Keratinocyte (primary cell): ENCODE data around the gene TERT. TPM values are rescaled to one million over a fixed set of nuclear protein-coding genes. Genes with fewer than 3 reads are reported as not detected.

Experiments
- DNase-seq: peaks from one replicate; pipeline ENCODE4 v3.0.0-alpha.2; 2011; ENCODE audit warnings: low read depth, missing footprints, low spot score
- FAIRE-seq: peaks from 2 replicates; lab custom pipeline; 2011; peaks lifted over from hg19 to GRCh38; lab: Jason Lieb, UNC
- H2AFZ ChIP-seq: 2 replicates; pipeline ENCODE4 v1.6.0; 2012; ENCODE audit warnings: low read length, control low read depth, inconsistent platforms; ENCODE audit not compliant: control insufficient read depth
- H3K27ac ChIP-seq: 2 replicates; pipeline ENCODE4 v1.5.1; 2011; ENCODE audit warnings: low read length; ENCODE audit not compliant: control insufficient read depth, insufficient read depth
- H3K27me3 ChIP-seq: 3 replicates; pipeline ENCODE4 v1.6.0; 2011; ENCODE audit warnings: low read length; ENCODE audit not compliant: control insufficient read depth, insufficient read depth; ENCODE audit errors: extremely low read depth
- H3K36me3 ChIP-seq, 2 experiments: 2 replicates in 1 of 2; 3 replicates in 1 of 2; pipeline ENCODE4 v1.5.1; 2011; ENCODE audit warnings: low read length in 2 of 2, mild to moderate bottlenecking in 1 of 2; ENCODE audit not compliant: control insufficient read depth in 2 of 2, insufficient read depth in 2 of 2; ENCODE audit errors: extremely low read depth in 1 of 2
- H3K4me1 ChIP-seq: 3 replicates; pipeline ENCODE4 v1.5.1; 2011; ENCODE audit warnings: low read length; ENCODE audit not compliant: control insufficient read depth, insufficient read depth; ENCODE audit errors: extremely low read depth
- H3K4me2 ChIP-seq: 3 replicates; pipeline ENCODE4 v1.6.0; 2011; ENCODE audit warnings: low read depth, low read length; ENCODE audit not compliant: control insufficient read depth, insufficient read depth; ENCODE audit errors: extremely low read depth
- H3K4me3 ChIP-seq, 3 experiments: fragments of 200-600 bp in 1 of 3; sonication (generic) in 1 of 3; 2 replicates in 2 of 3; 3 replicates in 1 of 3; pipeline ENCODE4 v1.5.1; 2011 to 2016; ENCODE audit warnings: low read length in 3 of 3, mild to moderate bottlenecking in 3 of 3, control low read depth in 2 of 3, inconsistent platforms in 1 of 3, low read depth in 1 of 3, mixed read lengths in 1 of 3, mixed run types in 1 of 3, moderate library complexity in 1 of 3; ENCODE audit not compliant: control insufficient read depth in 2 of 3, insufficient read depth in 2 of 3; ENCODE audit errors: extremely low read depth in 1 of 3
- H3K79me2 ChIP-seq: 2 replicates; pipeline ENCODE4 v1.6.0; 2012; ENCODE audit warnings: low read length; ENCODE audit not compliant: control insufficient read depth, insufficient read depth
- H3K9ac ChIP-seq: 3 replicates; pipeline ENCODE4 v1.6.0; 2011; ENCODE audit warnings: low read length; ENCODE audit not compliant: control insufficient read depth, insufficient read depth; ENCODE audit errors: extremely low read depth
- H3K9me1 ChIP-seq: 3 replicates; pipeline ENCODE4 v1.6.0; 2011; ENCODE audit warnings: low read length; ENCODE audit not compliant: control insufficient read depth, insufficient read depth; ENCODE audit errors: extremely low read depth
- H3K9me3 ChIP-seq: 2 replicates; pipeline ENCODE4 v1.5.1; 2012; ENCODE audit warnings: low read depth, low read length; ENCODE audit not compliant: control insufficient read depth
- H4K20me1 ChIP-seq: 3 replicates; pipeline ENCODE4 v1.6.0; 2011; ENCODE audit warnings: low read length; ENCODE audit not compliant: control insufficient read depth, insufficient read depth; ENCODE audit errors: extremely low read depth
- EZH2 ChIP-seq: IDR thresholded peaks from one replicate; pipeline ENCODE4 v1.6.1; 2012; ENCODE audit warnings: inconsistent platforms, mild to moderate bottlenecking, low read length, moderate library complexity
- dilution Hi-C: fragments of 300-500 bp; cut with MboI; formaldehyde crosslinking; loops from one replicate; pipeline ENCODE4 v1.7.0; 2020; ENCODE audit warnings: low sequenced_read_pairs; ENCODE audit not compliant: extremely low pct_ligation_motif_present
- polyA plus RNA-seq, 5 experiments: library from polyadenylated mRNA; depleted of rRNA in 3 of 5; stranded (reverse) in 3 of 5; stranded (forward) in 1 of 5; unstranded in 1 of 5; fragments of >200 nt; gene quantifications; 1 replicate in 1 of 5; 2 replicates in 3 of 5; 3 replicates in 1 of 5; pipeline versions ENCODE4 v1.2.1 to v1.2.3, GENCODE V29; 2011 to 2012; ENCODE audit warnings: missing spikeins in 2 of 5, low read depth in 1 of 5, low replicate concordance in 1 of 5
- TF ChIP-seq, protein P1 (sequence below), 3 experiments: IDR thresholded peaks in 1 of 3; conservative IDR thresholded peaks in 1 of 3; optimal IDR thresholded peaks in 1 of 3; 2 replicates in 2 of 3; 3 replicates in 1 of 3; pipeline versions ENCODE3 to v1.5.1; 2011; ENCODE audit warnings: low read length in 3 of 3, mild to moderate bottlenecking in 3 of 3, moderate library complexity in 2 of 3, control low read depth in 1 of 3, inconsistent platforms in 1 of 3; ENCODE audit not compliant: insufficient read depth in 2 of 3; ENCODE audit errors: extremely low read depth in 1 of 3

The TERT gene
- polyA plus RNA-seq, 1 donor (not counting 4 experiments of a cell fraction or from before 2014, with no cell fraction given), result not detected

GRCh38 chr5:1222147-1222546 lies 72.7 kb downstream of the TERT start:
- no peak overlapping the region for H3K27ac ChIP-seq
- H3K9me3 ChIP-seq, result peaks cover 15% of the 10 kb centered on the region
- dilution Hi-C loops, result no loop called here
- H3K9ac ChIP-seq, result no peak overlapping the region
- no peak overlapping the region for H2AFZ ChIP-seq
- FAIRE-seq, result no peak
- no peaks in the 10 kb centered on the region for H3K36me3 ChIP-seq
- H3K9me1 ChIP-seq, result no peaks in the 10 kb centered on the region
- TF ChIP-seq, protein P1, sequence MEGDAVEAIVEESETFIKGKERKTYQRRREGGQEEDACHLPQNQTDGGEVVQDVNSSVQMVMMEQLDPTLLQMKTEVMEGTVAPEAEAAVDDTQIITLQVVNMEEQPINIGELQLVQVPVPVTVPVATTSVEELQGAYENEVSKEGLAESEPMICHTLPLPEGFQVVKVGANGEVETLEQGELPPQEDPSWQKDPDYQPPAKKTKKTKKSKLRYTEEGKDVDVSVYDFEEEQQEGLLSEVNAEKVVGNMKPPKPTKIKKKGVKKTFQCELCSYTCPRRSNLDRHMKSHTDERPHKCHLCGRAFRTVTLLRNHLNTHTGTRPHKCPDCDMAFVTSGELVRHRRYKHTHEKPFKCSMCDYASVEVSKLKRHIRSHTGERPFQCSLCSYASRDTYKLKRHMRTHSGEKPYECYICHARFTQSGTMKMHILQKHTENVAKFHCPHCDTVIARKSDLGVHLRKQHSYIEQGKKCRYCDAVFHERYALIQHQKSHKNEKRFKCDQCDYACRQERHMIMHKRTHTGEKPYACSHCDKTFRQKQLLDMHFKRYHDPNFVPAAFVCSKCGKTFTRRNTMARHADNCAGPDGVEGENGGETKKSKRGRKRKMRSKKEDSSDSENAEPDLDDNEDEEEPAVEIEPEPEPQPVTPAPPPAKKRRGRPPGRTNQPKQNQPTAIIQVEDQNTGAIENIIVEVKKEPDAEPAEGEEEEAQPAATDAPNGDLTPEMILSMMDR (optimal IDR thresholded peaks at IDR 0.05 in 1 of 3, IDR thresholded peaks at IDR 0.05 in 1 of 3, conservative IDR thresholded peaks at IDR 0.05 in 1 of 3; ENCODE audit: extremely low read depth in 1 of 3, insufficient read depth in 2 of 3, low read length in 3 of 3), result no peak
- TF ChIP-seq EZH2, result no peak
- H3K27me3 ChIP-seq, result no peaks in the 10 kb centered on the region
- no peak overlapping the region for H3K4me3 ChIP-seq
- H3K4me2 ChIP-seq, result no peak overlapping the region
- DNase-seq, result no peak
- H3K79me2 ChIP-seq, result no peaks in the 10 kb centered on the region
- H4K20me1 ChIP-seq, result no peaks in the 10 kb centered on the region
- no peaks in the 10 kb centered on the region for H3K4me1 ChIP-seq

DNA sequence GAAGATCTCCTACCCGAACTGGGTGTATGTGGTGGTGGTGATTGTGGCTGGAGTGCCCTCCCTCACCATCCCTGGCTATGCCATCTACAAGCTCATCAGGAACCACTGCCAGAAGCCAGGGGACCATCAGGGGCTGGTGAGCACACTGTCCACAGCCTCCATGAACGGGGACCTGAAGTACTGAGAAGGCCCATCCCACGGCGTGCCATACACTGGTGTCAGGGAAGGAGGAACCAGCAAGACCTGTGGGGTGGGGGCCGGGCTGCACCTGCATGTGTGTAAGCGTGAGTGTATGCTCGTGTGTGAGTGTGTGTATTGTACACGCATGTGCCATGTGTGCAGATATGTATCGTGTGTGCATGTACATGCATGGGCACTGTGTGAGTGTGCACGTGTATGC lies 73.1 kb downstream of the TERT start:
- no peak for FAIRE-seq
- H3K9me3 ChIP-seq, result peaks cover 16% of the 10 kb centered on the region
- H3K36me3 ChIP-seq, result no peaks in the 10 kb centered on the region
- dilution Hi-C loops, result no loop called here
- no peaks in the 10 kb centered on the region for H3K27me3 ChIP-seq
- no peaks in the 10 kb centered on the region for H3K9me1 ChIP-seq
- H3K4me3 ChIP-seq, result no peak overlapping the region
- TF ChIP-seq, protein P1 (optimal IDR thresholded peaks at IDR 0.05 in 1 of 3, IDR thresholded peaks at IDR 0.05 in 1 of 3, conservative IDR thresholded peaks at IDR 0.05 in 1 of 3; ENCODE audit: extremely low read depth in 1 of 3, insufficient read depth in 2 of 3, low read length in 3 of 3), result no peak
- TF ChIP-seq EZH2, result no peak
- H3K27ac ChIP-seq, result no peak overlapping the region
- H3K4me2 ChIP-seq, result no peak overlapping the region
- no peak overlapping the region for H2AFZ ChIP-seq
- no peaks in the 10 kb centered on the region for H4K20me1 ChIP-seq
- no peak overlapping the region for H3K9ac ChIP-seq
- no peaks in the 10 kb centered on the region for H3K4me1 ChIP-seq
- no peak for DNase-seq
- no peaks in the 10 kb centered on the region for H3K79me2 ChIP-seq
